H9 (cell line): ENCODE measurements around the gene RPL12. TPM values are rescaled to one million over a fixed set of nuclear protein-coding genes. Genes with fewer than 3 reads are reported as not detected.

Experiments
- DNase-seq: peaks from one replicate; pipeline ENCODE4 v3.0.0-alpha.2; 2017
- H2AFZ ChIP-seq: one replicate; pipeline ENCODE4 v1.6.1; 2013; ENCODE audit warnings: mild to moderate bottlenecking, low read length, control low read depth, moderate library complexity
- H2AK5ac ChIP-seq: 2 replicates; pipeline ENCODE4 v1.6.1; 2013; ENCODE audit warnings: low read length, control low read depth, mixed read lengths; ENCODE audit not compliant: insufficient read length
- H2BK120ac ChIP-seq: one replicate; pipeline ENCODE4 v1.6.1; 2013; ENCODE audit warnings: low read depth, mild to moderate bottlenecking, low read length, control low read depth, inconsistent platforms; ENCODE audit not compliant: poor library complexity, severe bottlenecking
- H2BK12ac ChIP-seq: 2 replicates; pipeline ENCODE4 v1.6.1; 2013; ENCODE audit warnings: low read length, control low read depth, mixed read lengths, low read depth; ENCODE audit not compliant: insufficient read length
- H2BK15ac ChIP-seq: 2 replicates; pipeline ENCODE4 v1.6.1; 2013; ENCODE audit warnings: low read depth, low read length, control low read depth
- H2BK20ac ChIP-seq: one replicate; pipeline ENCODE4 v1.6.1; 2013; ENCODE audit warnings: low read depth, mild to moderate bottlenecking, low read length, control low read depth, inconsistent platforms; ENCODE audit not compliant: poor library complexity, severe bottlenecking
- H2BK5ac ChIP-seq: 2 replicates; pipeline ENCODE4 v1.6.1; 2013; ENCODE audit warnings: low read length, control low read depth, mixed read lengths; ENCODE audit not compliant: insufficient read length
- H3K14ac ChIP-seq: 2 replicates; pipeline ENCODE4 v1.6.1; 2013; ENCODE audit warnings: low read length, control low read depth; ENCODE audit not compliant: insufficient read depth
- H3K18ac ChIP-seq: 2 replicates; pipeline ENCODE4 v1.6.1; 2013; ENCODE audit warnings: low read depth, mild to moderate bottlenecking, mixed read lengths, low read length, control low read depth; ENCODE audit not compliant: insufficient read length
- H3K23ac ChIP-seq: 2 replicates; pipeline ENCODE4 v1.6.1; 2013; ENCODE audit warnings: low read length, control low read depth, mixed read lengths, low read depth; ENCODE audit not compliant: insufficient read length
- H3K23me2 ChIP-seq: 2 replicates; pipeline ENCODE4 v1.6.1; 2013; ENCODE audit warnings: low read depth, mild to moderate bottlenecking, mixed read lengths, low read length, control low read depth; ENCODE audit not compliant: insufficient read length, poor library complexity, severe bottlenecking
- H3K27ac ChIP-seq: 2 replicates; pipeline ENCODE4 v1.5.1; 2013; ENCODE audit warnings: low read length, control low read depth, mixed read lengths, low read depth; ENCODE audit not compliant: insufficient read length
- H3K27me3 ChIP-seq: 2 replicates; pipeline ENCODE4 v1.6.1; 2013; ENCODE audit warnings: low read length, control low read depth, inconsistent platforms; ENCODE audit not compliant: insufficient read depth
- H3K4ac ChIP-seq: 2 replicates; pipeline ENCODE4 v1.6.1; 2013; ENCODE audit warnings: low read depth, mild to moderate bottlenecking, control low read depth, inconsistent platforms, low read length, moderate library complexity
- H3K4me1 ChIP-seq: 2 replicates; pipeline ENCODE4 v1.6.1; 2013; ENCODE audit warnings: low read length, control low read depth, inconsistent platforms; ENCODE audit not compliant: insufficient read depth
- H3K4me2 ChIP-seq: 2 replicates; pipeline ENCODE4 v1.6.1; 2013; ENCODE audit warnings: low read length, control low read depth, mixed read lengths; ENCODE audit not compliant: insufficient read length, insufficient read depth
- H3K56ac ChIP-seq: 2 replicates; pipeline ENCODE4 v1.6.1; 2013; ENCODE audit warnings: low read depth, mild to moderate bottlenecking, mixed read lengths, low read length, control low read depth; ENCODE audit not compliant: insufficient read length
- H3K79me1 ChIP-seq: 2 replicates; pipeline ENCODE4 v1.6.1; 2013; ENCODE audit warnings: low read depth, mild to moderate bottlenecking, moderate library complexity, low read length, control low read depth, inconsistent platforms; ENCODE audit not compliant: insufficient read depth, poor library complexity, severe bottlenecking
- H3K79me2 ChIP-seq: 2 replicates; pipeline ENCODE4 v1.6.1; 2013; ENCODE audit warnings: low read length, control low read depth, inconsistent platforms; ENCODE audit not compliant: insufficient read depth
- H3K9ac ChIP-seq: 2 replicates; pipeline ENCODE4 v1.6.1; 2013; ENCODE audit warnings: low read length, control low read depth, mixed read lengths; ENCODE audit not compliant: insufficient read length; ENCODE audit errors: extremely low read depth
- H3K9me3 ChIP-seq: one replicate; pipeline ENCODE4 v1.6.1; 2013; ENCODE audit warnings: low read depth, low read length, inconsistent platforms; ENCODE audit not compliant: control insufficient read depth
- H3T11ph ChIP-seq: one replicate; pipeline ENCODE4 v1.6.1; 2013; ENCODE audit warnings: mild to moderate bottlenecking, low read length, control low read depth, inconsistent platforms
- H4K20me1 ChIP-seq: one replicate; pipeline ENCODE4 v1.6.1; 2013; ENCODE audit not compliant: control insufficient read depth, insufficient read length, insufficient read depth
- H4K5ac ChIP-seq: 2 replicates; pipeline ENCODE4 v1.6.1; 2013; ENCODE audit warnings: low read depth, mild to moderate bottlenecking, mixed read lengths, low read length, control low read depth; ENCODE audit not compliant: insufficient read length
- H4K8ac ChIP-seq: replicated peaks from 2 replicates; pipeline ENCODE4 v1.6.1; 2013; ENCODE audit warnings: low read length, control low read depth, mixed read lengths, low read depth; ENCODE audit not compliant: insufficient read length
- H4K91ac ChIP-seq: 2 replicates; pipeline ENCODE4 v1.6.1; 2013; ENCODE audit warnings: low read depth, mild to moderate bottlenecking, moderate library complexity, mixed read lengths, low read length, control low read depth; ENCODE audit not compliant: insufficient read length
- H3K27ac Mint-ChIP-seq, 3 experiments: 2 replicates in 2 of 3; 3 replicates in 1 of 3; pipeline ENCODE4 v1.8.0; 2020 to 2021; ENCODE audit warnings: mixed read lengths in 3 of 3, mild to moderate bottlenecking in 1 of 3, moderate library complexity in 1 of 3
- H3K27me3 Mint-ChIP-seq: 2 replicates; pipeline ENCODE4 v1.8.0; 2021; ENCODE audit warnings: low read depth, mild to moderate bottlenecking, moderate library complexity, mixed read lengths
- H3K36me3 Mint-ChIP-seq, 3 experiments: 2 replicates in 2 of 3; 3 replicates in 1 of 3; pipeline ENCODE4 v1.8.0; 2020 to 2021; ENCODE audit warnings: low read depth in 3 of 3, mixed read lengths in 3 of 3; ENCODE audit not compliant: insufficient read depth in 1 of 3
- H3K4me1 Mint-ChIP-seq, 2 experiments: 2 replicates each; pipeline ENCODE4 v1.8.0; 2020; ENCODE audit warnings: mixed read lengths in 2 of 2
- H3K4me3 Mint-ChIP-seq, 2 experiments: 2 replicates in 1 of 2; 3 replicates in 1 of 2; pipeline ENCODE4 v1.8.0; 2020 to 2021; ENCODE audit warnings: mild to moderate bottlenecking in 2 of 2, mixed read lengths in 2 of 2, moderate library complexity in 1 of 2
- H3K9me3 Mint-ChIP-seq, 2 experiments: 2 replicates in 1 of 2; 3 replicates in 1 of 2; pipeline ENCODE4 v1.8.0; 2020; ENCODE audit warnings: mild to moderate bottlenecking in 2 of 2, mixed read lengths in 2 of 2, moderate library complexity in 1 of 2
- WGBS: extraction: QIAGEN DNeasy Blood & Tissue Kit; methylation state at CpG from one replicate; pipeline ENCODE4 v1.1.7; 2013; ENCODE audit warnings: missing lambda C conversion rate, low lambda C conversion rate, mixed read lengths; ENCODE audit not compliant: insufficient read length; ENCODE audit errors: extremely low coverage; 5-methylcytosine and 5-hydroxymethylcytosine counted together
- total RNA-seq: library from RNA; stranded (reverse); gene quantifications from 2 replicates; pipeline ENCODE4 v1.2.1, GENCODE V29; 2021
- TF ChIP-seq, protein P1 (sequence below): fragments of 200-600 bp; sonication (generic); conservative IDR thresholded peaks from 3 replicates; pipeline ENCODE4 v1.8.0; 2021; ENCODE audit warnings: antibody characterized with exemption, mild to moderate bottlenecking

RPL12 gene
- total RNA-seq, 1 experiment from 2014 or later = 1,710 TPM

DNA sequence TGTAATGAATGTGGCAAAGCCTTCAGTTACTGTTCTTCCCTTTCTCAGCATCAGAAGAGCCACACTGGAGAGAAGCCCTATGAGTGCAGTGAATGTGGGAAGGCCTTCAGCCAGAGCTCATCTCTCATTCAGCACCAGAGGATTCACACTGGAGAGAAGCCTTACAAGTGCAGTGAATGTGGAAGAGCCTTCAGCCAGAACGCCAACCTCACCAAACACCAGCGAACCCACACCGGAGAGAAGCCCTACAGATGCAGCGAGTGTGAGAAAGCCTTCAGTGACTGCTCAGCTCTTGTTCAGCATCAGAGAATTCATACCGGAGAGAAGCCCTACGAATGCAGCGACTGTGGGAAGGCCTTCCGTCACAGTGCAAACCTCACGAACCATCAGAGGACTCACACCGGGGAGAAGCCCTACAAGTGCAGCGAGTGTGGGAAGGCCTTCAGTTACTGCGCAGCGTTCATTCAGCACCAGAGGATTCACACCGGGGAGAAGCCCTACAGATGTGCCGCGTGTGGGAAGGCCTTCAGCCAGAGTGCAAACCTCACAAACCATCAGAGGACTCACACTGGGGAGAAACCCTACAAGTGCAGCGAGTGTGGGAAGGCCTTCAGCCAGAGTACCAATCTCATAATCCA is 6.8 kb downstream of the RPL12 start:
- Histone ChIP-seq H2BK120ac (no peak overlapping the region), H3K9ac (no peak overlapping the region), H3K23ac (no peak overlapping the region), H4K91ac (no peak overlapping the region), H3K14ac (no peak overlapping the region), H2AK5ac (no peak overlapping the region), H3K23me2 (peaks cover 2% of the 10 kb centered on the region), H3K4ac (no peak overlapping the region), H2AFZ (no peak overlapping the region), H3K79me2 (peaks cover 3% of the 10 kb centered on the region; the same call in 1 of the 2 replicates), H3K9me3 (no peaks in the 10 kb centered on the region), H4K20me1 (no peaks in the 10 kb centered on the region), H2BK5ac (no peak overlapping the region), H3K56ac (no peak overlapping the region), H3K27ac (no peak overlapping the region), H3K18ac (no peak overlapping the region), H3K4me1 (no peaks in the 10 kb centered on the region), H4K8ac (no peak overlapping the region), H3K4me2 (no peak overlapping the region), H2BK20ac (no peak overlapping the region), H2BK12ac (no peak overlapping the region), H3T11ph (no peak overlapping the region), H4K5ac (no peak overlapping the region), H3K79me1 (no peaks in the 10 kb centered on the region), H2BK15ac (no peak overlapping the region), H3K27me3 (no peaks in the 10 kb centered on the region)
- Mint-ChIP-seq H3K27me3 (no peaks in the 10 kb centered on the region), H3K27ac (peak overlapping the region; percentile 10 to 99 (median 77); a peak in 4 of 7 replicates), H3K4me1 (peaks cover 15 to 16% of the 10 kb centered on the region in 2 experiments), H3K36me3 (peaks cover 69 to 93% (median 80%) of the 10 kb centered on the region in 3 experiments), H3K4me3 (no peak overlapping the region; a peak in 1 of 5 replicates), H3K9me3 (no peaks in the 10 kb centered on the region; a peak in 1 of 5 replicates)
- DNase-seq = peak; percentile 41
- TF ChIP-seq, protein P1, sequence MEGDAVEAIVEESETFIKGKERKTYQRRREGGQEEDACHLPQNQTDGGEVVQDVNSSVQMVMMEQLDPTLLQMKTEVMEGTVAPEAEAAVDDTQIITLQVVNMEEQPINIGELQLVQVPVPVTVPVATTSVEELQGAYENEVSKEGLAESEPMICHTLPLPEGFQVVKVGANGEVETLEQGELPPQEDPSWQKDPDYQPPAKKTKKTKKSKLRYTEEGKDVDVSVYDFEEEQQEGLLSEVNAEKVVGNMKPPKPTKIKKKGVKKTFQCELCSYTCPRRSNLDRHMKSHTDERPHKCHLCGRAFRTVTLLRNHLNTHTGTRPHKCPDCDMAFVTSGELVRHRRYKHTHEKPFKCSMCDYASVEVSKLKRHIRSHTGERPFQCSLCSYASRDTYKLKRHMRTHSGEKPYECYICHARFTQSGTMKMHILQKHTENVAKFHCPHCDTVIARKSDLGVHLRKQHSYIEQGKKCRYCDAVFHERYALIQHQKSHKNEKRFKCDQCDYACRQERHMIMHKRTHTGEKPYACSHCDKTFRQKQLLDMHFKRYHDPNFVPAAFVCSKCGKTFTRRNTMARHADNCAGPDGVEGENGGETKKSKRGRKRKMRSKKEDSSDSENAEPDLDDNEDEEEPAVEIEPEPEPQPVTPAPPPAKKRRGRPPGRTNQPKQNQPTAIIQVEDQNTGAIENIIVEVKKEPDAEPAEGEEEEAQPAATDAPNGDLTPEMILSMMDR = no peak
- WGBS = no CpG with 5 or more reads among the region's 17 CpGs
